ENCODE data around the gene HLA-F.

HLA-F gene

GRCh38 chr6:29723666-29724588, 693 bp downstream of the HLA-F start (continued):
- TF ChIP-seq SP2 (tag by site-specific recombination; IDR thresholded peaks at IDR 0.05): no peak; the same call in 1 of the 2 replicates
- peak; percentile 49 for TF ChIP-seq ZNF335 (tag by site-specific recombination; conservative IDR thresholded peaks at IDR 0.05)
- TF ChIP-seq SP3 (tag by site-specific recombination; IDR thresholded peaks at IDR 0.05): peak; percentile 51
- TF ChIP-seq KLF9 (tag by site-specific recombination; IDR thresholded peaks at IDR 0.05; ENCODE audit: low read depth): peak; percentile 79
- no peak for TF ChIP-seq ZNF768 (tag by site-specific recombination; IDR thresholded peaks at IDR 0.05)
- no peak for TF ChIP-seq ZNF121 (tag by site-specific recombination; IDR thresholded peaks at IDR 0.05)
- no peak for TF ChIP-seq ZNF639 (tag by site-specific recombination; IDR thresholded peaks at IDR 0.05)
- TF ChIP-seq PRDM10 (tag by site-specific recombination; IDR thresholded peaks at IDR 0.05): 0 out of 2 replicates have a peak, but pooled peaks have one; percentile 14
- no peak for TF ChIP-seq ZNF138 (tag by site-specific recombination; IDR thresholded peaks at IDR 0.05; ENCODE audit: borderline replicate concordance)
- 0 out of 2 replicates have a peak, but pooled peaks have one; percentile 47 for TF ChIP-seq ZNF449 (tag by site-specific recombination; IDR thresholded peaks at IDR 0.05)
- TF ChIP-seq ZNF776 (tag by site-specific recombination; IDR thresholded peaks at IDR 0.05; ENCODE audit: borderline replicate concordance): no peak
- TF ChIP-seq KLF1 (tag by site-specific recombination; IDR thresholded peaks at IDR 0.05): peak; percentile 24; the same call in 1 of the 2 replicates
- TF ChIP-seq ZXDB (tag by site-specific recombination; IDR thresholded peaks at IDR 0.05): 0 out of 2 replicates have a peak, but pooled peaks have one; percentile 5
- no peak for TF ChIP-seq MZF1 (tag by site-specific recombination; IDR thresholded peaks at IDR 0.05; ENCODE audit: borderline replicate concordance)
- TF ChIP-seq ZNF202 (tag by site-specific recombination; IDR thresholded peaks at IDR 0.05; ENCODE audit: borderline replicate concordance): no peak
- TF ChIP-seq TCF7L2 (IDR thresholded peaks at IDR 0.05; ENCODE audit: borderline replicate concordance, low read depth, low read length): no peak
- TF ChIP-seq ZNF777 (tag by site-specific recombination; IDR thresholded peaks at IDR 0.05; ENCODE audit: borderline replicate concordance): peak; percentile 87
- TF ChIP-seq ZNF580 (tag by site-specific recombination; IDR thresholded peaks at IDR 0.05): no peak
- TF ChIP-seq ZBTB26 (tag by site-specific recombination; optimal IDR thresholded peaks at IDR 0.05): peak; percentile 14
- no peak for TF ChIP-seq ZFP69B (tag by site-specific recombination; IDR thresholded peaks at IDR 0.05)
- no peak for TF ChIP-seq ZNF140 (tag by site-specific recombination; IDR thresholded peaks at IDR 0.05)
- peak; percentile 64 for TF ChIP-seq CTCF (tag by site-specific recombination; IDR thresholded peaks at IDR 0.05)
- no peak for TF ChIP-seq ZNF416 (tag by site-specific recombination; IDR thresholded peaks at IDR 0.05)
- TF ChIP-seq PBX3 (CRISPR knock-in tag; IDR thresholded peaks at IDR 0.05): peak; percentile 65
- 0 out of 2 replicates have a peak, but pooled peaks have one; percentile 26 for TF ChIP-seq YY1 (tag by site-specific recombination; IDR thresholded peaks at IDR 0.05)
- no peak for TF ChIP-seq ZNF521 (tag by site-specific recombination; IDR thresholded peaks at IDR 0.05)
- no peak for TF ChIP-seq SETDB1 (IDR thresholded peaks at IDR 0.05; ENCODE audit: insufficient read length, low read length)
- no peak for TF ChIP-seq ZNF561 (tag by site-specific recombination; IDR thresholded peaks at IDR 0.05; ENCODE audit: borderline replicate concordance)
